Measurements from ENCODE around the gene TYRO3. TPM values are rescaled to one million over a fixed set of nuclear protein-coding genes. Genes with fewer than 3 reads are reported as not detected.

TYRO3 gene
- polyA plus RNA-seq, 2 donors = 23.2 to 24.2 TPM

- peak overlapping the region in 1 of 2 donors; percentile 70 for H3K27ac ChIP-seq (ENCODE audit: low read depth in 2 of 2, low read length in 1 of 2)
- no peaks in the 10 kb centered on the region for H3K36me3 ChIP-seq (ENCODE audit: control insufficient read depth in 2 of 2, insufficient read depth in 2 of 2, low read length in 1 of 2)
- H3K4me3 ChIP-seq (ENCODE audit: low read depth in 1 of 2, low read length in 2 of 2) = no peak overlapping the region
- WGBS, 2 donors = 71 to 75% methylated on average over 13 of the region's 13 CpGs
- peaks cover 0 to 3% of the 10 kb centered on the region in 2 donors for H3K4me1 ChIP-seq (ENCODE audit: control insufficient read depth in 2 of 2, insufficient read depth in 2 of 2, low read length in 1 of 2)
- no peaks in the 10 kb centered on the region for H3K9me3 ChIP-seq (ENCODE audit: control insufficient read depth in 2 of 2, insufficient read depth in 1 of 2, low read depth in 1 of 2, low read length in 1 of 2)
- no peaks in the 10 kb centered on the region for H3K27me3 ChIP-seq (ENCODE audit: control insufficient read depth in 1 of 2, insufficient read depth in 2 of 2, low read length in 2 of 2)
Observed at GRCh38 chr15:41546851-41547786, 11.9 kb upstream of the TYRO3 start.

- Histone ChIP-seq H3K27ac (ENCODE audit: low read depth in 2 of 2, low read length in 1 of 2) (no peak overlapping the region), H3K36me3 (ENCODE audit: control insufficient read depth in 2 of 2, insufficient read depth in 2 of 2, low read length in 1 of 2) (no peaks in the 10 kb centered on the region), H3K27me3 (ENCODE audit: control insufficient read depth in 1 of 2, insufficient read depth in 2 of 2, low read length in 2 of 2) (no peaks in the 10 kb centered on the region), H3K4me3 (ENCODE audit: low read depth in 1 of 2, low read length in 2 of 2) (no peak overlapping the region), H3K4me1 (ENCODE audit: control insufficient read depth in 2 of 2, insufficient read depth in 2 of 2, low read length in 1 of 2) (no peaks in the 10 kb centered on the region), H3K9me3 (ENCODE audit: control insufficient read depth in 2 of 2, insufficient read depth in 1 of 2, low read depth in 1 of 2, low read length in 1 of 2) (no peaks in the 10 kb centered on the region)
- 70 to 87% methylated on average over 9 of the region's 9 CpGs for WGBS, 2 donors
Observed at GRCh38 chr15:41550066-41550775, 8.8 kb upstream of the TYRO3 start.

GRCh38 chr15:41553731-41554130, 5.3 kb upstream of the TYRO3 start:
- 95 to 100% methylated on average over 1 of the region's 1 CpG for WGBS, 2 donors
- Histone ChIP-seq H3K27ac (ENCODE audit: low read depth in 2 of 2, low read length in 1 of 2) (no peak overlapping the region), H3K27me3 (ENCODE audit: control insufficient read depth in 1 of 2, insufficient read depth in 2 of 2, low read length in 2 of 2) (no peaks in the 10 kb centered on the region), H3K4me3 (ENCODE audit: low read depth in 1 of 2, low read length in 2 of 2) (no peak overlapping the region), H3K4me1 (ENCODE audit: control insufficient read depth in 2 of 2, insufficient read depth in 2 of 2, low read length in 1 of 2) (peaks cover 3 to 9% of the 10 kb centered on the region in 2 donors), H3K36me3 (ENCODE audit: control insufficient read depth in 2 of 2, insufficient read depth in 2 of 2, low read length in 1 of 2) (no peaks in the 10 kb centered on the region), H3K9me3 (ENCODE audit: control insufficient read depth in 2 of 2, insufficient read depth in 1 of 2, low read depth in 1 of 2, low read length in 1 of 2) (no peaks in the 10 kb centered on the region)

DNA sequence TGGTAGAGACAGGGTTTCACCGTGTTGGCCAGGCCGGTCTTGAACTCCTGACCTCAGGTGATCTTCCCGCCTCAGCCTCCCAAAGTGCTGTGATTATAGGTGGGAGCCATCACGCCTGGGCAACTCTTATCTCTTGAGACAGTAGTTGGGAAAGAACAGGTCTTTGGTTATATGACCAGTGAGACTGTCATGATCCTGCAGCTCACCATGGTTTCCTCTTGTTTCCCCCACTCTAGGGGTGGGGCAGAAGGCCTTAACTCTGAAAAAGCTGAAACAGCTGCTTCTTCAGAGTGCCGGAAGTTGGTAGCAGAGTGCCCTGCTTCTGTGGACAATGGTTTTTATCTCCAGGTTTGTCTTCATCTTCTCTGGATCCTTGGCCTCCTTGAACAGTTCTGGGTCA, 4.7 kb upstream of the TYRO3 start:
- H3K27me3 ChIP-seq (ENCODE audit: control insufficient read depth in 1 of 2, insufficient read depth in 2 of 2, low read length in 2 of 2) = no peaks in the 10 kb centered on the region
- H3K4me1 ChIP-seq (ENCODE audit: control insufficient read depth in 2 of 2, insufficient read depth in 2 of 2, low read length in 1 of 2) = peaks cover 3 to 9% of the 10 kb centered on the region in 2 donors
- no peak overlapping the region for H3K27ac ChIP-seq (ENCODE audit: low read depth in 2 of 2, low read length in 1 of 2)
- no peak overlapping the region for H3K4me3 ChIP-seq (ENCODE audit: low read depth in 1 of 2, low read length in 2 of 2)
- no peaks in the 10 kb centered on the region for H3K36me3 ChIP-seq (ENCODE audit: control insufficient read depth in 2 of 2, insufficient read depth in 2 of 2, low read length in 1 of 2)
- no peaks in the 10 kb centered on the region for H3K9me3 ChIP-seq (ENCODE audit: control insufficient read depth in 2 of 2, insufficient read depth in 1 of 2, low read depth in 1 of 2, low read length in 1 of 2)
- WGBS, 2 donors = 93% methylated on average over 5 of the region's 5 CpGs

DNA sequence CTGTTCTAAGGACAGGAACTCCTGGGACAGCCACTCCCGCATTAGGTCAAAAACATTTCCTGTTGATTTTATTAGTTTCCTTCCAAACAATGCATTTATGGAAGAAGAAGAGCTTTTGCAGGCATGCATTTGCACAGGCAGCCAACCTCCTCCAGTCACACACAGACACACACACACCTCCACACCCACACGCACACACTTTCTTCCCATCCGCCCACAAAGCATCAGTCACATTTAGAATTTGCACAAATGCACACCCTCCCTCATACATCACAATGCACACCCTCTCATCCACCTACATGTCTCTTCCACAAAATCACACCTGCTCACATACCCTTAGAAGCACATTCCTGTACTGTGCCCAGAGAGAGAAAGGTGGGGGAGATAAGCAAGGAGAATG, 4.1 kb upstream of the TYRO3 start:
- no peaks in the 10 kb centered on the region for H3K9me3 ChIP-seq (ENCODE audit: control insufficient read depth in 2 of 2, insufficient read depth in 1 of 2, low read depth in 1 of 2, low read length in 1 of 2)
- H3K27me3 ChIP-seq (ENCODE audit: control insufficient read depth in 1 of 2, insufficient read depth in 2 of 2, low read length in 2 of 2) = no peaks in the 10 kb centered on the region
- H3K4me3 ChIP-seq (ENCODE audit: low read depth in 1 of 2, low read length in 2 of 2) = no peak overlapping the region
- H3K4me1 ChIP-seq (ENCODE audit: control insufficient read depth in 2 of 2, insufficient read depth in 2 of 2, low read length in 1 of 2) = peaks cover 3 to 15% of the 10 kb centered on the region in 2 donors
- no peak overlapping the region for H3K27ac ChIP-seq (ENCODE audit: low read depth in 2 of 2, low read length in 1 of 2)
- 76 to 80% methylated on average over 3 of the region's 3 CpGs for WGBS, 2 donors
- no peaks in the 10 kb centered on the region for H3K36me3 ChIP-seq (ENCODE audit: control insufficient read depth in 2 of 2, insufficient read depth in 2 of 2, low read length in 1 of 2)

- Histone ChIP-seq H3K27me3 (ENCODE audit: control insufficient read depth in 1 of 2, insufficient read depth in 2 of 2, low read length in 2 of 2) (no peaks in the 10 kb centered on the region), H3K4me3 (ENCODE audit: low read depth in 1 of 2, low read length in 2 of 2) (no peak overlapping the region), H3K27ac (ENCODE audit: low read depth in 2 of 2, low read length in 1 of 2) (no peak overlapping the region), H3K9me3 (ENCODE audit: control insufficient read depth in 2 of 2, insufficient read depth in 1 of 2, low read depth in 1 of 2, low read length in 1 of 2) (no peaks in the 10 kb centered on the region), H3K36me3 (ENCODE audit: control insufficient read depth in 2 of 2, insufficient read depth in 2 of 2, low read length in 1 of 2) (peaks cover 0 to 2% of the 10 kb centered on the region in 2 donors), H3K4me1 (ENCODE audit: control insufficient read depth in 2 of 2, insufficient read depth in 2 of 2, low read length in 1 of 2) (peaks cover 3 to 23% of the 10 kb centered on the region in 2 donors)
- 86 to 90% methylated on average over 5 of the region's 5 CpGs for WGBS, 2 donors
Observed at GRCh38 chr15:41556677-41557076, 2.3 kb upstream of the TYRO3 start.

GRCh38 chr15:41557673-41558399, 1.2 kb upstream of the TYRO3 start:
- no peak overlapping the region for H3K4me3 ChIP-seq (ENCODE audit: low read depth in 1 of 2, low read length in 2 of 2)
- H3K27me3 ChIP-seq (ENCODE audit: control insufficient read depth in 1 of 2, insufficient read depth in 2 of 2, low read length in 2 of 2) = no peaks in the 10 kb centered on the region
- peaks cover 3 to 23% of the 10 kb centered on the region in 2 donors for H3K4me1 ChIP-seq (ENCODE audit: control insufficient read depth in 2 of 2, insufficient read depth in 2 of 2, low read length in 1 of 2)
- peaks cover 0 to 6% of the 10 kb centered on the region in 2 donors for H3K36me3 ChIP-seq (ENCODE audit: control insufficient read depth in 2 of 2, insufficient read depth in 2 of 2, low read length in 1 of 2)
- peak overlapping the region; percentile 62 to 79 for H3K27ac ChIP-seq (ENCODE audit: low read depth in 2 of 2, low read length in 1 of 2)
- 17 to 18% methylated on average over 7 of the region's 7 CpGs for WGBS, 2 donors
- H3K9me3 ChIP-seq (ENCODE audit: control insufficient read depth in 2 of 2, insufficient read depth in 1 of 2, low read depth in 1 of 2, low read length in 1 of 2) = no peaks in the 10 kb centered on the region

DNA sequence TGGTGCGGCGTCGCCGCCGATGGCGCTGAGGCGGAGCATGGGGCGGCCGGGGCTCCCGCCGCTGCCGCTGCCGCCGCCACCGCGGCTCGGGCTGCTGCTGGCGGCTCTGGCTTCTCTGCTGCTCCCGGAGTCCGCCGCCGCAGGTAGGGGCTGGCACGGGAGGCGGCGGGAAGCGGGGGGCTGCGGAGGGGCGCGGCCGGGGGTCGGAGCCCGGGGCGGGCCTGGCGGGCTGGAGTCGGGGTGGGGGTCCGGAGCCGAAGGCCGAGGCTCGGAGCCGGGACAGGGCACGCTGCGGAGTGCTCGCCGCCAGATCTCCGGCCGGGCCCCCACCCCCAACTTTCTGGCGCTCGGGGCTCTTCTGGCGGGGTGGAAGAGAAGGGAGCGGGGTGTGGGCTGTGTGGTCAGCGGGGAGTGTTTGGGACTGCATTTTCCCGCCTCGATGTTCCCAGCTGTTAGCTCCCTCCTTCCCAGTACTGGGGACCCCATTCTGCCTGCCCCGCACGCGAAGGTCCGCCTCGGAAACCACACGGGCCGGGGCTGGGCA, 299 bp downstream of the TYRO3 start:
- H3K27ac ChIP-seq (ENCODE audit: low read depth in 2 of 2, low read length in 1 of 2) = peak overlapping the region; percentile 62 to 79
- 0 to 1% methylated on average over 35 to 60 of the region's 60 CpGs for WGBS, 2 donors
- peak overlapping the region; percentile 65 to 78 for H3K4me3 ChIP-seq (ENCODE audit: low read depth in 1 of 2, low read length in 2 of 2)
- peaks cover 3 to 23% of the 10 kb centered on the region in 2 donors for H3K4me1 ChIP-seq (ENCODE audit: control insufficient read depth in 2 of 2, insufficient read depth in 2 of 2, low read length in 1 of 2)
- H3K27me3 ChIP-seq (ENCODE audit: control insufficient read depth in 1 of 2, insufficient read depth in 2 of 2, low read length in 2 of 2) = no peaks in the 10 kb centered on the region
- H3K9me3 ChIP-seq (ENCODE audit: control insufficient read depth in 2 of 2, insufficient read depth in 1 of 2, low read depth in 1 of 2, low read length in 1 of 2) = no peaks in the 10 kb centered on the region
- peaks cover 0 to 7% of the 10 kb centered on the region in 2 donors for H3K36me3 ChIP-seq (ENCODE audit: control insufficient read depth in 2 of 2, insufficient read depth in 2 of 2, low read length in 1 of 2)

GRCh38 chr15:41560572-41560874, 1.5 kb downstream of the TYRO3 start:
- WGBS, 2 donors = 44 to 53% methylated on average over 2 of the region's 2 CpGs

More at GRCh38 chr15:41560572-41560874, 1.5 kb downstream of the TYRO3 start:
- Histone ChIP-seq H3K27me3 (ENCODE audit: control insufficient read depth in 1 of 2, insufficient read depth in 2 of 2, low read length in 2 of 2) (no peaks in the 10 kb centered on the region), H3K36me3 (ENCODE audit: control insufficient read depth in 2 of 2, insufficient read depth in 2 of 2, low read length in 1 of 2) (peaks cover 0 to 7% of the 10 kb centered on the region in 2 donors), H3K27ac (ENCODE audit: low read depth in 2 of 2, low read length in 1 of 2) (no peak overlapping the region), H3K4me3 (ENCODE audit: low read depth in 1 of 2, low read length in 2 of 2) (peak overlapping the region; percentile 0 to 78), H3K4me1 (ENCODE audit: control insufficient read depth in 2 of 2, insufficient read depth in 2 of 2, low read length in 1 of 2) (peaks cover 3 to 23% of the 10 kb centered on the region in 2 donors), H3K9me3 (ENCODE audit: control insufficient read depth in 2 of 2, insufficient read depth in 1 of 2, low read depth in 1 of 2, low read length in 1 of 2) (no peaks in the 10 kb centered on the region)

Data from esophagus (tissue), 2 donors.